ENCODE data around the gene INTS1.

- no peak for TF ChIP-seq CTCF (IDR thresholded peaks at IDR 0.05)
- TF ChIP-seq POLR2A (IDR thresholded peaks at IDR 0.05): no peak
Observed at GRCh38 chr7:1438208-1438607, 66.0 kb downstream of the INTS1 start.

Data from testis (tissue), 2 donors.